HG03460 (cell line): Measurements from ENCODE around the gene XPNPEP1.

Experiments
- ATAC-seq: cut with Tn5 transposase; IDR thresholded peaks from one replicate; pipeline ENCODE4 v1.9.1; 2021; ENCODE audit not compliant: unreplicated experiment

The XPNPEP1 gene

GRCh38 chr10:109895095-109895818, 28.1 kb downstream of the XPNPEP1 start:
- ATAC-seq = no peak

GRCh38 chr10:109894516-109894915, 28.8 kb downstream of the XPNPEP1 start:
- no peak for ATAC-seq

- no peak for ATAC-seq
These were observed 29.9 kb downstream of the XPNPEP1 start for GRCh38 chr10:109893386-109893785.

GRCh38 chr10:109892931-109893330, 30.4 kb downstream of the XPNPEP1 start:
- ATAC-seq = no peak

- no peak for ATAC-seq
These were observed 31.2 kb downstream of the XPNPEP1 start for GRCh38 chr10:109892117-109892516.

- ATAC-seq = no peak
These were observed 32.2 kb downstream of the XPNPEP1 start for GRCh38 chr10:109891105-109891504.

GRCh38 chr10:109889867-109890266, 33.4 kb downstream of the XPNPEP1 start:
- no peak for ATAC-seq

GRCh38 chr10:109887776-109888175, 35.5 kb downstream of the XPNPEP1 start:
- ATAC-seq = no peak

GRCh38 chr10:109887243-109887642, 36.1 kb downstream of the XPNPEP1 start:
- no peak for ATAC-seq

GRCh38 chr10:109886781-109887140, 36.5 kb downstream of the XPNPEP1 start:
- no peak for ATAC-seq

- ATAC-seq = no peak
These were observed 37.1 kb downstream of the XPNPEP1 start for GRCh38 chr10:109886037-109886780.

GRCh38 chr10:109883859-109884771, 39.2 kb downstream of the XPNPEP1 start:
- no peak for ATAC-seq

GRCh38 chr10:109882251-109883057, 40.9 kb downstream of the XPNPEP1 start:
- no peak for ATAC-seq

GRCh38 chr10:109881769-109882057, 41.6 kb downstream of the XPNPEP1 start:
- ATAC-seq = no peak

- ATAC-seq = peak; percentile 59
These were observed 42.2 kb downstream of the XPNPEP1 start for GRCh38 chr10:109880886-109881768.

GRCh38 chr10:109877546-109877945, 45.8 kb downstream of the XPNPEP1 start:
- ATAC-seq = no peak

- ATAC-seq = no peak
These were observed 47.2 kb downstream of the XPNPEP1 start for GRCh38 chr10:109875828-109876821.

- no peak for ATAC-seq
These were observed 48.2 kb downstream of the XPNPEP1 start for GRCh38 chr10:109875151-109875568.

GRCh38 chr10:109871476-109871875, 51.8 kb downstream of the XPNPEP1 start:
- no peak for ATAC-seq
